ENCODE data around the gene PRDM15. TPM values are rescaled to one million over a fixed set of nuclear protein-coding genes. Genes with fewer than 3 reads are reported as not detected.

Gene PRDM15
- total RNA-seq, 1 experiment from 2014 or later: 11.2 TPM

DNA sequence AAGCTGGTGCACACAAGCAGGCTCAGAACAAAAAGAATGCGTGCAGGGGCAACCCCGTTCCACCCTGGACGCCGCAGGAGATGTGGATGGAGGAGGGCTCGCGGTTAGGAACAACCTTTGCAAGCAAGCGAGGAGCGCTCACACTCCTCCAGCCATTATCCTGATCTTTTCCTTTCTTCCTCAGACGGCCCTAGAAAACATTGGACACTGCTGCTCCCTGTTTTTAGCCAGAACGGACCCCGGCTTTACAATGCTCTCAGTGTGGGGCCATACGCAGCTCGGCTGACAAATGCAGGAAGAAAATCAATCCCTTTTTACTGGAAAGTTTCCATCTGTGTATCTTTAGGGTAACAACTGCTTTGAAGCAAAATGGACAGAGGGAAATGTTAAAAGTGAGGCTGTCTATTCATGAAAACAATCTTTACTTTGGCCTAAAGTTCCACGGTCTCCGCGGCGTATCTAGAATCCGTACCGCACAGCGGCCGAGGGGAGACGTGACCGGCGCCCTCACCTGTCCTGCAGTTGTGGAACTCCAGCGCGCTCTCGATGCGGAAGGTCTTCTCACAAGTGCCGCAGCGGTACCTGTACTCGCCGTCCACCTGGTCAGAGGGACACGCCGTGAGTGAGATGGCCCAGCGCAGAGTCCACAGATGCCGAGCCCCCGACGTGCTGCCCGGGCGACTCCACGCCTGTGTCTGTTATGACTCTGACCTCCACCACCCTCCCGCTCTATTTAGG lies 44.0 kb downstream of the PRDM15 start:
- H3K4me3 ChIP-seq (ENCODE audit: low read depth in 2 of 2, low read length in 2 of 2): no peak overlapping the region
- TF ChIP-seq TCF7L2 (IDR thresholded peaks at IDR 0.05; ENCODE audit: low read depth, low read length): no peak
- in situ Hi-C loops (cut with HindIII; ENCODE audit: low pct_unique_long_range_greater_than_20kb, low sequenced_read_pairs): no loop called here
- H3K4me1 ChIP-seq (ENCODE audit: control insufficient read depth, insufficient read depth, low read length): no peaks in the 10 kb centered on the region
- POLR2A ChIA-PET: no interaction called here
- H3K9me3 ChIP-seq (ENCODE audit: control insufficient read depth, insufficient read depth, low read depth, low read length): no peaks in the 10 kb centered on the region
- no peaks in the 10 kb centered on the region for H3K27me3 ChIP-seq (ENCODE audit: control insufficient read depth, insufficient read depth, low read length)
- intact Hi-C loops (cut with micrococcal nuclease; ENCODE audit: unreplicated experiment): no loop called here
- H3K36me3 ChIP-seq (ENCODE audit: control insufficient read depth, insufficient read depth, low read length): no peaks in the 10 kb centered on the region; the same call in 1 of the 2 replicates
- DNase-seq (ENCODE audit: low read depth, low spot score) (no peak), ATAC-seq (no peak)
- BruUV-seq (replicated peaks): no TSS peak
- no peak overlapping the region for H3K27ac ChIP-seq (ENCODE audit: low read length)
- CTCF ChIA-PET: no interaction called here

DNA sequence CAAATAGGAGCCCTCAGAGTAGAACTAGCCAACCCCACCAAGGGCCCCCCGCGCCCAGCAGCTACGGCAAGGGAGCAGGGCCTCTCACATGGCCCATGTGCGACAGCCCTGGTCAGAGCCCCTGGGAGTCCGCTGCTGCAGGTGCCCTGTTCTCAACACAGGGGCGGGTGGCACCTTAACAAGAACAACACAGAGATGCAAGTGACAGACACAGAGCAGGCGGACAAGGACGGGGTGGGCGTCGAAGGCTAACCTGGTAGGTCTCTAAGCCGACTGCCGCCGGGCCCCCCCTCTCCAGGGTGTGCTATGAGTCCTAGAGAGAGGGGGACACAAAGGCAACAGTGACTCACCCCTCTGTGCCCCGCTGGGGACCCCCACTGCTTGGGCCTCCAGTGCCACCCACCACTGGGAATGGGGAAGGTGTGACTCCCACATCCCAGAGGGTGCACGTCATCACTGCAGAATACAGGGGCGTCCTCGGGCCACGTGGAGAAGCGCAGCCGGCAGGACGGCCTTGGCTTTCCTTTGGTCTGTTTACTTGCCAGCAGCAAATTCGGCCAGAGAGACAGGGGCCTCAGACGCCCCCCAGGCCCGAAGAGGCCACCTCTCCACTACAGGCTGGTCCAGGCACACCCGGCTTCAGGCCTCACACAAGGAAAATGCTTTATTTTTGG lies 44.8 kb downstream of the PRDM15 start:
- Histone ChIP-seq H3K27me3 (ENCODE audit: control insufficient read depth, insufficient read depth, low read length) (no peaks in the 10 kb centered on the region), H3K27ac (ENCODE audit: low read length) (no peak overlapping the region), H3K4me3 (ENCODE audit: low read depth in 2 of 2, low read length in 2 of 2) (no peak overlapping the region), H3K36me3 (ENCODE audit: control insufficient read depth, insufficient read depth, low read length) (no peaks in the 10 kb centered on the region; the same call in 1 of the 2 replicates), H3K9me3 (ENCODE audit: control insufficient read depth, insufficient read depth, low read depth, low read length) (no peaks in the 10 kb centered on the region), H3K4me1 (ENCODE audit: control insufficient read depth, insufficient read depth, low read length) (no peaks in the 10 kb centered on the region)
- BruUV-seq (replicated peaks): no TSS peak
- POLR2A ChIA-PET: no interaction called here
- intact Hi-C loops (cut with micrococcal nuclease; ENCODE audit: unreplicated experiment) (no loop called here), in situ Hi-C loops (cut with HindIII; ENCODE audit: low pct_unique_long_range_greater_than_20kb, low sequenced_read_pairs) (no loop called here)
- DNase-seq (ENCODE audit: low read depth, low spot score) (no peak), ATAC-seq (no peak)
- CTCF ChIA-PET: no interaction called here
- TF ChIP-seq, protein P1, sequence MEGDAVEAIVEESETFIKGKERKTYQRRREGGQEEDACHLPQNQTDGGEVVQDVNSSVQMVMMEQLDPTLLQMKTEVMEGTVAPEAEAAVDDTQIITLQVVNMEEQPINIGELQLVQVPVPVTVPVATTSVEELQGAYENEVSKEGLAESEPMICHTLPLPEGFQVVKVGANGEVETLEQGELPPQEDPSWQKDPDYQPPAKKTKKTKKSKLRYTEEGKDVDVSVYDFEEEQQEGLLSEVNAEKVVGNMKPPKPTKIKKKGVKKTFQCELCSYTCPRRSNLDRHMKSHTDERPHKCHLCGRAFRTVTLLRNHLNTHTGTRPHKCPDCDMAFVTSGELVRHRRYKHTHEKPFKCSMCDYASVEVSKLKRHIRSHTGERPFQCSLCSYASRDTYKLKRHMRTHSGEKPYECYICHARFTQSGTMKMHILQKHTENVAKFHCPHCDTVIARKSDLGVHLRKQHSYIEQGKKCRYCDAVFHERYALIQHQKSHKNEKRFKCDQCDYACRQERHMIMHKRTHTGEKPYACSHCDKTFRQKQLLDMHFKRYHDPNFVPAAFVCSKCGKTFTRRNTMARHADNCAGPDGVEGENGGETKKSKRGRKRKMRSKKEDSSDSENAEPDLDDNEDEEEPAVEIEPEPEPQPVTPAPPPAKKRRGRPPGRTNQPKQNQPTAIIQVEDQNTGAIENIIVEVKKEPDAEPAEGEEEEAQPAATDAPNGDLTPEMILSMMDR (IDR thresholded peaks at IDR 0.05): no peak
- no peak for TF ChIP-seq SIN3A (IDR thresholded peaks at IDR 0.05; ENCODE audit: borderline replicate concordance, insufficient read depth, low read depth, low read length)
- TF ChIP-seq, protein P2, sequence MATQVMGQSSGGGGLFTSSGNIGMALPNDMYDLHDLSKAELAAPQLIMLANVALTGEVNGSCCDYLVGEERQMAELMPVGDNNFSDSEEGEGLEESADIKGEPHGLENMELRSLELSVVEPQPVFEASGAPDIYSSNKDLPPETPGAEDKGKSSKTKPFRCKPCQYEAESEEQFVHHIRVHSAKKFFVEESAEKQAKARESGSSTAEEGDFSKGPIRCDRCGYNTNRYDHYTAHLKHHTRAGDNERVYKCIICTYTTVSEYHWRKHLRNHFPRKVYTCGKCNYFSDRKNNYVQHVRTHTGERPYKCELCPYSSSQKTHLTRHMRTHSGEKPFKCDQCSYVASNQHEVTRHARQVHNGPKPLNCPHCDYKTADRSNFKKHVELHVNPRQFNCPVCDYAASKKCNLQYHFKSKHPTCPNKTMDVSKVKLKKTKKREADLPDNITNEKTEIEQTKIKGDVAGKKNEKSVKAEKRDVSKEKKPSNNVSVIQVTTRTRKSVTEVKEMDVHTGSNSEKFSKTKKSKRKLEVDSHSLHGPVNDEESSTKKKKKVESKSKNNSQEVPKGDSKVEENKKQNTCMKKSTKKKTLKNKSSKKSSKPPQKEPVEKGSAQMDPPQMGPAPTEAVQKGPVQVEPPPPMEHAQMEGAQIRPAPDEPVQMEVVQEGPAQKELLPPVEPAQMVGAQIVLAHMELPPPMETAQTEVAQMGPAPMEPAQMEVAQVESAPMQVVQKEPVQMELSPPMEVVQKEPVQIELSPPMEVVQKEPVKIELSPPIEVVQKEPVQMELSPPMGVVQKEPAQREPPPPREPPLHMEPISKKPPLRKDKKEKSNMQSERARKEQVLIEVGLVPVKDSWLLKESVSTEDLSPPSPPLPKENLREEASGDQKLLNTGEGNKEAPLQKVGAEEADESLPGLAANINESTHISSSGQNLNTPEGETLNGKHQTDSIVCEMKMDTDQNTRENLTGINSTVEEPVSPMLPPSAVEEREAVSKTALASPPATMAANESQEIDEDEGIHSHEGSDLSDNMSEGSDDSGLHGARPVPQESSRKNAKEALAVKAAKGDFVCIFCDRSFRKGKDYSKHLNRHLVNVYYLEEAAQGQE (IDR thresholded peaks at IDR 0.05; ENCODE audit: insufficient read depth in 1 of 2, low read depth in 2 of 2, low read length in 1 of 2): no peak
- TF ChIP-seq TCF7L2 (IDR thresholded peaks at IDR 0.05; ENCODE audit: low read depth, low read length): no peak
- no peak for TF ChIP-seq POLR2AphosphoS5 (IDR thresholded peaks at IDR 0.05; ENCODE audit: low read depth, low read length)
